ENCODE measurements around the gene XXYLT1.
"Not testable (repeated sequence)": the region's sequence is repeated elsewhere in the genome, so short reads cannot be mapped to it uniquely, and the experiment has no call there.

Gene XXYLT1

DNA sequence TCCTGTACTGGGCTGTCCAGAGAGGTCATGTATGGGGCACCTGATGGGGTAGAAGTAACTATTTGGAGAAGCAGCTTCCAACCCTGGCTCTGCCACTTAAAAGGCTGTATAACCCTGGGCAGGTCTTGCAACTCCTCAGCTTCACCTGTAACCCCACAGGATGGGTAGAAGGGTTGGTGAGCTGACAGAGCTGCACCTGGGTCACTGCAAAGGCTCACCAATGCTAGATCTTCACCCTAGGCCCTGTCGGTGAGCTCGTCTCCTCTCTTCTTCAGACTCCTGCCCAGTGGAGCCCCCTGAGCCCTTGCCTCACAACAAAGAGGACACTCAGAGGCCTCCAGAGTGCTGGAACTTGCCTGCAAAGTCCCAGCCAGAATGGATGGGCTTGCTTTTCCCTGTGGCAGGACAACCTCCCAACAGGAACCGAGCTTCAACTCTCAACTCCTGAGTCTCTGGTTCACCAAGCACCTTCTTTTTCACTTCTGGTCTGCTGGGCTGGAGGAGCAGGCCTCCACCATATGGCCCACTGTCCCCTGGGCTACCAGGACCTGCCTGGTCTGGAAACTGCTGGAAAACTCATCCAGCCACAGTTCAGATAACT is 45.9 kb downstream of the XXYLT1 start:
- DNase-seq, result no peak

DNA sequence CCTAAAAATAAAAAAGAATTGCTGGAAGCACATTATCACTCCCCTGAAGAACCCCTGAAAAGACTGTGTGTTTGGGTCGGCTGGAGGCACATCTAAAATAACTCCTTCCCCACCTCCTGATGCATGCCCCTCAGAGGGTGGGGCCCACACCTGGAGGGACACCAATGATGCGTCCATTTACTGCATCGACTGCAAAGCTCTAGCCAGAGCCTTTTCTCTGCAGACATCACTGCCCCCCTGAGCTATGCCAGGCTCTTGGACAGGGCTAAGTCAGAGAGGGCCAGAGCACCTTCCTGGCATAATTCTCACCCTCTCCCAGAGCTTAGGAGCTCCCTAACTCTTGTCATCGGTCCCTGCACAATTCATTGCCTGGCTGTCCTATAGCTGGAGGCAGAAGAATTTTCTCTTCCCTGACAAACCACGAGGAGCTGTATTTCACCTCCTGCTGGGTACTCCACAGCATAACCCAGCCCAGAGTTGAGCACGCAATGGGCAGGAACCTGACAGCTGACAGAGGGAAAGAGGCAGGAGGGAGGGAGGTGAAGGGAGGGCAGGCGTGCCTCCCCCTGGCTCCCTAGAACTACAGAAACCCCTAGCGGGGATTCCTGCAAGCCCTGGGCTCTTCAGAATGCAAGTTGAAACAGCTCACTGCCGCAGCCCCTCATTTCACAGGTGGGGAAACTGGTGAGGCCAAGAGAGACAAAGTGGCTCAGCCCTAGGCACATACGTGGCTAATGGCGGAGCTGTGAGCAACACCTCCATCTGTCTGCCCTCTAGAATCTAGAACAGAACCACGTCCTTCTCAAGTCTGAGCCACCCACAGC is 46.6 kb downstream of the XXYLT1 start:
- DNase-seq, result no peak

DNA sequence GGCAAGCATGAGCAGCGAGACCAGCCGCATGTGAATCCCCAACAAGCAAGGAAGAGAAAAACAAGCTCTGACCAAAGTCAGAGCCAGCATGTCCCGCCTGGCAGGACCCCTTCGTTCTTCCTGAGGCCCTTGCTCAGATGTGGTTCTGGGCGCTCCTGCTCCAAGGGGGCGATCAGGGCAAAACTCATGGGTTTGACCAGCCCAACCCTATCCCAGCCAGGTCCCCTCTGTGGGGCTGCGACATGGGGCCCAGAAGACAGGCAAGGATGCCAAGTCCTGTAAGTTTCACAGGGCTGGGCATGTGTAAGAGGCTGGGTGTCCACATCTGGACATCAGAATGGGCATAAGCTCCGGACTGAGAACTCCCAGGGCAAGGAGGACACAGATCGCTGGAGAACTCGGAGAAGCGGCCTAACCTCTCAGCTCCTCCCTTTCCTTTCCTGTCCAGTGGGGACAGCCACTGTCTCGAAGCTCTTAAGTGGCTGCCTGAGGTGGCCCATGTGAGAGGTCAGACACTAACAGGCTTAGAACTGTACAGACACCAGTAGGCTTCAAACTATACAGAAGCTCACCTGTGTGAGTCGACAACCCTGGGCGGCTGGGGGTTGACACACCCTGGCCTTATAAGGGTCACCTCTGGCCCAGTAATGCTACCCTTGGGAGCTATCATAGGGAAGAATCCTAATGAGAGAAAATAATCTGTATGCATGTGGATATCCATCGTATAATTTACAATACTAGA is 48.9 kb downstream of the XXYLT1 start:
- DNase-seq, result no peak

DNA sequence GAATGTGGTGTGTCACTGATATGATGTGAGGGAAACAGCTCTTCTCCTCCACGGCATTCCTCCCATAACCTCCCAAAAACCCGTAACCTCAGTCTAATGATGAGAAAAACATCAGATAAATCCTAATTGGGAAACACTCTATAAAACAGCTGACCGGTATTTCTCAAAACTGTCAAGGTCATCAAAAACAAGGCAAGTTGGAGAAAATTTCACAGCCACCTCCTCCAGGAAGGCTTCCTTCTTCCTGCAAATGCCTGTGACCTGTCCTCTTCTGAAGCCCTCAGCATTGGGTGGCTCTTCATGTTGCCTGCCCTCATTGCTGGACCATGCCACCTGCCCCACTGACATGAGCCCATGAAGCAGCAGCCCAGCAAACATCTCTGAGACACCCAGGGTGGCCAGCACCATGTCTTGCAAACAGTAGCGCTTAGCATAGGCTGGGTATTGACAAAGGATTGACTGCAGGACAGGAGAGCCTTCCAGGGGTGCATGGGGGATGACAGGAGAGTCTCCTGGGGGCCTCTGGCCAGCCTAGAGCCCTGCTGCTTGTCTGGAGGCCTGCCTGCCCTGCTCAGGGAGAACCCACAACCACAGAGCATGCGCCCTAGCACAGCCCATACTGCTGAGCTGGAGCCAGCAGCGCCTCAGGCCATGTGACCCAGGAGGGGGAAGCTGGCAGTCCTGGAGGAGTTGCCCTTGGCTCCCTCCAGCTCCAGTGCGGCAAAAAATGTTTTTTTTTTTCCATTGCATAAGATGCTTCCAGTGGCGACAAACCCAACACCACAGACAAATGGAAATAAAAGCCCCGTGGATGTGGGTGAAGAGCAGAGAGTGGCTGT is 49.7 kb downstream of the XXYLT1 start:
- no peak for DNase-seq

DNA sequence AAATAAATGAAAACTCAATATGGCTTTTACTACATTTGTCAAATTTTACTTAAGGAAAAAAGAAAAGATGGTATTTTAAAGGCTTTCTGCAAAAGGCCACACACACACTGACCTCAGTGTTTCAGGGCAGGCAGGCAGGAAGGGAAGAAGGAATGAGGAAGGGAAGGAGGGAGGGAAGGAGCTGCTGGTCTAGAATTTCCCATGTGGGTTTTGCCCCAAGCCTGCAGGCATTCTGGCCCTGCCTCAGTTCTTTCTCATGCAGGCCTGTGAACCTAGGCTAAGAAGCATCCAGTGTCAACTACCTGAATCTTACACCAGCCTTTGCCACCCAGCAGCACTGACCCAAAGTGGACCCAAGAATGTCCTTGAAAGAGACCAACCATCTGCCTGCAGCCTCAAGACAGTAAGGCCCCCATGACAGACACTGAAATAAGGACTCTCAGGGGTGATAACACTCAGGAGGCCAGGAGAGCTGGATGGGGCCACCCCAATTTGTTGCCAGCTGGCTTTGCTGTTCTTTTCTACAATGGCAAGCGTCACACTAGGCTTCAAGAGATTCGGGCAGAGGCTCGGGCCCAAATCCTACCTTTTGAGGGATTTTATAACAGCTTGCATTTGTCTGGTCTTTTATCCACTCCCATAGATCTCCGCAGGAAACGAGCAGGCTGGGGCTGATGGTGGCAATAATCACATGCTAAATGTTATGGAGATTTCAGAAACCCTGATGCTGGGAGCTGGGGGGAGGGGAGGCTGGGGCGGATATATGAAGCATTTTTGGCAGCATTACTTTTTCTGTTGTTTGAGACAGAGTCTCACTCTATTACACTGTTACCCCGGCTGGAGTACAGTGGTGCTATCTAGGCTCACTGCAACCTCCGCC is 51.4 kb downstream of the XXYLT1 start:
- no peak for DNase-seq

DNA sequence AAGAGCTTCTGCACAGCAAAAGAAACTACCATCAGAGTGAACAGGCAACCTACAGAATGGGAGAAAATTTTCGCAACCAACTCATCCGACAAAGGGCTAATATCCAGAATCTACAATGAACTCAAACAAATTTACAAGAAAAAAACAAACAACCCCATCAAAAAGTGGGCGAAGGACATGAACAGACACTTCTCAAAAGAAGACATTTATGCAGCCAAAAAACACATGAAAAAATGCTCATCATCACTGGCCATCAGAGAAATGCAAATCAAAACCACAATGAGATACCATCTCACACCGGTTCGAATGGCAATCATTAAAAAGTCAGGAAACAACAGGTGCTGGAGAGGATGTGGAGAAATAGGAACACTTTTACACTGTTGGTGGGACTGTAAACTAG is 52.6 kb downstream of the XXYLT1 start:
- not testable (repeated sequence) for DNase-seq

DNA sequence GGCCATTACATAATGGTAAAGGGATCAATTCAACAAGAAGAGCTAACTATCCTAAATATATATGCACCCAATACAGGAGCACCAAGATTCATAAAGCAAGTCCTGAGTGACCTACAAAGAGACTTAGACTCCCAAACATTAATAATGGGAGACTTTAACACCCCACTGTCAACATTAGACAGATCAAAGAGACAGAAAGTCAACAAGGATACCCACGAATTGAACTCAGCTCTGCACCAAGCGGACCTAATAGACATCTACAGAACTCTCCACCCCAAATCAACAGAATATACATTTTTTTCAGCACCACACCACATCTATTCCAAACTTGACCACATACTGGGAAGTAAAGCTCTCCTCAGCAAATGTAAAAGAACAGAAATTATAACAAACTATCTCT is 55.4 kb downstream of the XXYLT1 start:
- DNase-seq, result not testable (repeated sequence)

DNA sequence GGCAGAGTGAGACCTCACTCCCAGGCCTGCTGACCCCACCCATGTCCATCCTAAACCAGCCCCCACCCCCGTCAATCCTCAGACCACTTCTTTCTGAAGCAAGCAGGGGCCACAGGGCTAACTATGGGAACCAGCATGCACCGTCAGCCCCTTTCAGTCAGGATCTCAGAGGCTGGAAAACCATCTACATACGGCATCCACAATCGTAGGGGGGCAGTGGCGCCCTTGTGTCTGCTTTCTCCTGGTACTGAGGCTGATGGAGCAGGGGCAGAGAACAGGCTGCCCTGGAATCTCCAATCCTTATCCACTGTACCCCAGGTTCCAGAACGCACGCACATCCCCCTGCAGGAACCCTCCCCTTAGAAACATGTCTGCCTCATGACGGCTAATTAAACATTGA is 56.6 kb downstream of the XXYLT1 start:
- no peak for DNase-seq

DNA sequence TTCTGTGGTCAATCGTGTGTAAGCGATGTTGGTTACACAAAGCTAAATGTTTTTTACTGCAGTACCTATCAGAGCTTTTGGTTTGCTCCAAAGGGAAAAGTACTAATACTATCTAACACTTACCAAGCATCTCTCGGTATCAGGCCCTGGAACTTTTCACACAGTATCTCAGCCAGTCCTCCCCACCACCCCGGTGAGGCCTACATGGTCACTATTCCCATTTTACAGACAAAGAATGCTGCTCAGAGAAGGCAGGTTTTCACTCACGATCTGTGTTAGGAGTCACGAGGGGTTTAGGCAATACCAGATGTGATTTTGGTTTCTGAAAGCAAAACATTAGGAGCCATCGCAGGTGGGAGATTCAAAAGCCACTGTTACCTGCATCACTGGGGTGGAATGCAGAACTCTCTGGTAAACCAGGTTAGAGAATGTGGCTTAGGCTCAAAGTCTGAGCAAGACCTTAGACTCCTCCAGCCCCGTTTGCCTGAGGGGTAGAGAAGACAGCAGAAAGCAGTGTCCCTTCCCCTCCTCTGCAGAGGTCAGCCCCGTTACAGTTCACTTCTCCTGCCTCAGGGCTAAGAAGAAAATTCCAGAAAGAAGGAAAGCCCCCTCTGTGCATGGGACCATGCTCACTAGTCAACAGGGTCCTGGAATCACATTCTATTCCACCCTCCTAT is 57.2 kb downstream of the XXYLT1 start:
- DNase-seq, result no peak

DNA sequence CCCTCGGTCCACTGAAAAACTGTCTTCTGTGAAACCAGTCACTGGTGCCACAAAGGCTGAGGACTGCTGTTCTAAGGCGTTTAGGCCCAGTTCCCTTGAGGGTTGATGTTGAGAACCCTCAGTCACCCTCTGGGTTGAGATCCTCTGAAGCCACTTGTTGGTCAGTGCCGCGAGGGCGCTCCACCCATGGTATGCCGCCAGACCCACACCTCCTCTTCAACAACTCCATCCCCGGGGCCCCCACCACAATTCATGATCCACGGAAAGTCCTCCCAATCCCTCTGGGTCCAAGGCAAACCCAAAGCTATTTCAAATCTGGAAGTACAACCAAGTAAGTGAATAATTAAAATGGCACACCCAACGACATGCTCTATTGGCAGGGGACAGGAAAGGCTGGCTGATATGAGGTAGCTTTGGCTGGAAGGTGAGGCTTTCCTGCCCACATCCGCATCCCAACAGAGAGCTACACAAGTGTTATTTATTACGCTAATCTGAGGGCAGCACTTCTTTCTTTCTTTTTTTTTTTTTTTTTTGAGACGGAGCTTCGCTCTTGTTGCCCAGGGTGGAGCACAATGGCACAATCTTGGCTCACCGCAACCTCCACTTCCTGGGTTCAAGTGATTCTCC is 58.1 kb downstream of the XXYLT1 start:
- no peak for DNase-seq

DNA sequence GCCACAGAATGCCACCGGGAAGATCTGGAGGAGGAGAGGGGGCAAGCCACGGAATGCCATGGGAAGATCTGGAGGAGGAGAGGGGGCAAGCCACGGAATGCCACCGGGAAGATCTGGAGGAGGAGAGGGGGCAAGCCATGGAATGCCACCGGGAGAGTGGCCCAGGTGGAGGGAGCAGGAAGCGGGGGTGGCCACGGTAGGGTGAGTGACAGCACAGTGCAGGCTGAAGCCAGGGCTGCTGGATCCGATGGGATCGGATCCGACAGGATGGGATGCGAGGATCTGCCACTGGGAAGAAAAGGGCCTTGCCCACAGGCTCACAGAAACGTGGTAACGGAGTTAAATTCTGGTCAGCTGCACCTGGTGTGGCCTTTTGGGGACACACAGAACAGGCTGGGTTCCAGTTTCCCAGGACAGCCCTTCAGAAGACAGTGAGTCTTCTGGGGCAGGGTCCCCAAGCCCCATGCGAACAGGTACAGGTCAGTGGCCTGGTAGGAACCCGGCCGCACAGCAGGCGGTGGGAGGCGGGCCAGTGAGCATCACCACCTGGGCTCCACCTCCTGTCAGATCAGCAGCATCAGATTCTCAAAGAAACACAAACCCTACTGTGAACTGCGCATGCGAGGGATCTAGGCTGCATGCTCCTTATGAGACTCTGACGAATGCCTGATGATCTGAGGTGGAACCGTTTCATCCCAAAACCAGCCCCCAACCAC is 58.8 kb downstream of the XXYLT1 start:
- no peak for DNase-seq

DNA sequence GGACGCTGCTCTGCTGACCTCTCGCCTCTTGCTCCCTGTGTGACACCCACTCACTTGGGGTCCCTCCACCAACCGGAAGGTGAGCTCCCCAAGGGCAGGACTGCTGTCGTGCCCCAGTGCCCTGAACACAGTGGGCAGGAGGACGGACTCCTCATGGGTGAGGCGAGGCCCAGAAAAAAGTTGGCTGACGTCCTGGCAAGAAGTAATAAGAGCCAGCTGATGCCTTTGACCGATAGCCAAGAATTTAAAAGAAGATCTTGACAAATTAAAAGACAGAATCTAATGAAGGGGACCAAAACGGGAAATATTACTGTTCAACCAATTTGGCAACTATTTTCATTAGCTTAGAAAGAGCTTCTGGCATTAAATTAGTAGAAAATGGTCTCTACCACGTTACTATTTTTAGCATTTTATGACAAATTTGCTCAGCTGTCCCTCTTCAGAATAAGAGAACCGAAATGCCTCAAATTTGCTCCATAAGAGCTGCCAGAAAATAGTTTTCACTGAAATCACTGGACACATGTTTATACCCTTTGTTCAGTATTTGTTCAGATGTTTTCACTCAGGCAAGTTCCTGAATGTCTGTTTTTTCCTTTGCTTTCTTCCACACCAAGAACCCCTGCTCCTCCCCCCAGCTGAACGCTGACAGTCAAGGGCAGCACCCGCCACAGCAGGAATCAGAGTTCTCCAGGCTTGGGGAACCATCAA is 60.5 kb downstream of the XXYLT1 start:
- DNase-seq, result no peak

DNA sequence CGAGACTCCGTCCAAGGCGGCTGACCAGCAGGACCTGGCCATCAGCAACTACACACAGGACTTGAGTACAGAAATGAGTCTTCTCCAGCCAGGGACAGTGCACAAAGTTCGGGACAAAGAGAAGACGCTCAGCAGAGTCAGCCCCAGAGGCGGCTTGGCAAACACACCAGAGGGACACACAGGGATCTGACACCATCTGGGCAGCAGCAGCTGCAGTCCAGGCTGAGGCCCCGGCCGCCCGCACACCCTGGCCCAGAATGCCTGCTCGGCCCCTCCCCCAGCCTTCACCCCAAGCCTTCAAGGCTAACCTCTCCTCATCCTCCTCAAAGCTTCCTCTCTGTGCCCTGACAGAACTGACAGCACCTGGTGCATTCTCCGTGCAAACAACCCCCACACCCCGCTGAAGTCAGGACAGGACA is 61.1 kb downstream of the XXYLT1 start:
- no peak for DNase-seq

DNA sequence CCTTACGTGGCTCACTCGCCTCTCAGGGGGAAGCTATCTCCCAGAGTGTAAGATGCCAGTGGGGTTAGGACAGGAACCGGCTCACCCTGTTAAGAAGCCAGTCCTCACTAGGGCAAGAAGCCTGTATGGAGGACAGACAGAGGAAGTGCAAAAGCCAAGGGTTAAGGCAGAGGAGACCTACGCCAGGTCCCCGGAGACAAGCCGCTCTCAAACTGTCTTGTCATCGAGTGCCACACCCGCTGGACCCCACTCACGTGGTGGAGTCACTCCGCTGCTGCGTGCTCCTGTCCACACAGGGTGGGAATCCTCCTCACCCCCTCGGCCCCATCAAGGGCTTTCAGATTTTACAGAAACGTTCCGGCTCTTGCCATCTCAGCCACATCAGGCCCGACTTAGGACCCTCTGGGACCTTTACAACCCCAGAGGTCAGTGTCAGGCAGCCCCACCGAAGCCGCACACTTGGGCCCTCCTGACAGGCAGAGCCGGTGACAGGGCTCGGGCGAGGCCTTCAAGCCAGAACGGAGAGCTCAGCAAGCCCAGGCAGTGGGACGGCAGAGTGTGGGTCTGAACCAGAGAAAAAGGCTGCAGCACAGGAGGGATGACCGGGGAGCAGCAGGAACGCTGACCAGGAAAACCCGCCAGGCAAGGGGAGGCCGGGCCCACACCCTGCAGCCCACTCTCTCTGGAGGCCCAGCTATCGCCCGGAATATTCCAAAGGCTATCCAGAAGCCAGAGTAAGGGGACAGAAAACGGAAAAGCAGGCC is 61.7 kb downstream of the XXYLT1 start:
- DNase-seq, result no peak

DNA sequence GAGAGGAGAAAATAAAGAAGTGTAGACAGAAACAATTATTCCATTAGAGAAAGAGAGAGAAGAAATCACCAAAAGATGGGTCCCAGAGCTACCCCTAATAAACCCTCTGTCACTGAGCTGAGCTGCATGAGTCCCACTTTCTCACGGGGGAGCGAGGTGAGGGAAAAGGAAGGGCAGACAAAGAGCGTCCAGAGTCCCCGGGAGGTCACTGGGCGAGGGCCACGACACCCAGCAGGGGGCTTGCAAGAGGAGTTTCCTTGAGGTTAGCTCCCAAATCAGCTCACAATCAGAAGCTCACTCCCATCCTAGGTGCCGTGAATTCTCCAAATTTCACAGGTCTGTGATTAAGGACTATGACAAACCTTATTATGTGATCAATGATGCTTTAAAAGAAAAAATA is 62.3 kb downstream of the XXYLT1 start:
- DNase-seq, result no peak

DNA sequence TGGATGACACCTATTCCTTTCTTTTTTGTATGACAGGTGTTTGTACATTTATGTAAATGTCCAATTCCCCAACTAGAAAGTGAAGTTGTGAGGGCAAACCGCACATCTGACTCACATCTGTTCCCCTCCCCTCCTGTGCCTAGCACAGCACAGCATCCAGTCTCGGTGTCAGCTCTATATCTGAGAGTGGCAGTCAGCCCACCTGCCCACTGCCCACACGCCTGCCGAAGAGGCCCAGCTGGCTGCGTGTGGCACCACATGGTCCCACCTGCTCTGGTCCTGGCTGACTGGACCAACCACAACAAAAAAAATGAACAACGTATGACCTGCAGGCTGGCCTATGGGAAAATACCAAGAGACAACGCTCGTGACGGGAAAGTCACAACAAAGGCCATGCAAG is 62.8 kb downstream of the XXYLT1 start:
- no peak for DNase-seq

DNA sequence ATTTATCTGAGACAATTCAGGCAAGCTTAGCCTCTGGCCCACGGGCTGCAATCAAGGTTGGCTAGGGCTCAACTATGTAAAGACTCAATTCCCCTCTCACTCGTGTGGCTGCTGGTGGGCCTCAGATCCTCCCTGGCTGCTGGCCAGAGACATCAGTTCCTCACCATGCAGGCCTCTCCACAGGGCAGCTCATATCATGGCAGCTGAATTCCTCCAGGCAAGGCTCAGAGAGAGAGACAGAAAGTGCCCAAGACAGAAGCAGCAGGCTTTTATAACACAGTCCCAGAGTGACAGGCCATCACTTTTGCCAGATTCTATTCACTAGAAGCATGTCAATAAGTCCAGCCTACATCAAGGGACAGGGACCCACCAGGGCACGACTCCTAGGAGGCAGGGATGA is 63.2 kb downstream of the XXYLT1 start:
- DNase-seq, result no peak

DNA sequence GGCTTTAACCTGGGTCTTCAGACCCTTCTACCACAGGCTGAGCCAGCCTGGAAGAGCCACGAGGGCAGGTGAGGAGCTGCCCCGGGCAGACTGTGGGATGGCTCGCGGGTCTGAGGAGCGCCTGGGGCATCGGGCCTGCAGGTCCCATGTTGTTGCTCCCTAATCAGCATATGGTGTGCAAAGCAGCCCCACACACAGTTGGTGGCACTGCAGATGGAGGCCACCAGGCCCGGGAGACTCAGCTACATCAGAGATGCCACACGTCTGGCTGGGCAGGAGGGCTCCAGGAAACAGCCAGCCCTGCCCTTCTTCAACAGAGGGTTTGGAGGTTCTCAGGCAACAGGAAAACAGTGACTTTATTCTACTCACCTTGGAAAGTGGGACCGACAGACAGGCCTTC is 63.9 kb downstream of the XXYLT1 start:
- DNase-seq, result no peak

Measured in KG1 (cell line).